ENCODE measurements around the gene KLHL7. TPM values are rescaled to one million over a fixed set of nuclear protein-coding genes. Genes with fewer than 3 reads are reported as not detected.

Gene KLHL7
- total RNA-seq, 1 donor from 2014 or later = 21.6 TPM

DNA sequence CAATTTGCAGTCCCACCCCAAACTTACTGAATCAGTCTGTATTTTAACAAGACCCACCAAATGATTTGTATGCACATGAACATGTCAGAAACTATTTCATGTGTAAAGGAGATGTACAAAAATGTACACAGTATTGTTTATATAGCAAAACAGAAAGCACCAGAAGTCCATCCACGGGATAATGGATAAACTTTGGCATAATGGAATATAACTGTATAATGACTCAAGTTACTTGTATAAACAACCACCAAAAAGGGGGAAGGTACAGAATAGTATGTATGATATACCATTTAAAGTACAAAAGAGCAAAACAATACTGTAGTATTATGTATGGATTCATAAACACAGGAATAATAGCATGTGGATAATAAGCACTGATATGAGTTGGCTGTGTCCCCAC, 98.7 kb downstream of the KLHL7 start:
- Histone ChIP-seq H3K4me1 (no peaks in the 10 kb centered on the region), H3K36me3 (peaks cover 0 to 24% of the 10 kb centered on the region in 2 donors), H3K9me3 (no peaks in the 10 kb centered on the region), H3K27ac (no peak overlapping the region), H3K4me3 (no peak overlapping the region), H3K27me3 (no peaks in the 10 kb centered on the region)
- no peak for TF ChIP-seq POLR2AphosphoS5 (IDR thresholded peaks at IDR 0.05; ENCODE audit: insufficient read depth in 1 of 2, low read depth in 1 of 2)
- TF ChIP-seq, protein P1, sequence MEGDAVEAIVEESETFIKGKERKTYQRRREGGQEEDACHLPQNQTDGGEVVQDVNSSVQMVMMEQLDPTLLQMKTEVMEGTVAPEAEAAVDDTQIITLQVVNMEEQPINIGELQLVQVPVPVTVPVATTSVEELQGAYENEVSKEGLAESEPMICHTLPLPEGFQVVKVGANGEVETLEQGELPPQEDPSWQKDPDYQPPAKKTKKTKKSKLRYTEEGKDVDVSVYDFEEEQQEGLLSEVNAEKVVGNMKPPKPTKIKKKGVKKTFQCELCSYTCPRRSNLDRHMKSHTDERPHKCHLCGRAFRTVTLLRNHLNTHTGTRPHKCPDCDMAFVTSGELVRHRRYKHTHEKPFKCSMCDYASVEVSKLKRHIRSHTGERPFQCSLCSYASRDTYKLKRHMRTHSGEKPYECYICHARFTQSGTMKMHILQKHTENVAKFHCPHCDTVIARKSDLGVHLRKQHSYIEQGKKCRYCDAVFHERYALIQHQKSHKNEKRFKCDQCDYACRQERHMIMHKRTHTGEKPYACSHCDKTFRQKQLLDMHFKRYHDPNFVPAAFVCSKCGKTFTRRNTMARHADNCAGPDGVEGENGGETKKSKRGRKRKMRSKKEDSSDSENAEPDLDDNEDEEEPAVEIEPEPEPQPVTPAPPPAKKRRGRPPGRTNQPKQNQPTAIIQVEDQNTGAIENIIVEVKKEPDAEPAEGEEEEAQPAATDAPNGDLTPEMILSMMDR (IDR thresholded peaks at IDR 0.05) = no peak
- no peak for TF ChIP-seq POLR2A (IDR thresholded peaks at IDR 0.05)
- intact Hi-C loops (cut with DNase I) = no loop called here
- no peak for DNase-seq (ENCODE audit: extremely low spot score in 2 of 2)

DNA sequence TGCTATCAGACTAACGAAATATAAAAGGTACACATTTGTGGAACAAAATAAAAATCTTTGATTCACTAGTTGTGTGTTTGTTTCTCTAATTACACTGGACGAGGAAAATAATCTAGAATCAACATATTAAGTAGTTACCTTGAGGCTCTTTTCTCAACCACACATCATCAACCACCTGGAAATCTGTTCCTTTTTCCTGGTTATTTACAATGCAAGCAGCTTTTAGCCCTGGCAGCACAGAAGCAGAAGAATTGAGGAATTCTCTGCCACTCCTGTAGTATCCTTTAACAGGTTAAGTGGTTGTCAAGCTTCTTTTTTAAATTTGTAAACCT, 100.0 kb downstream of the KLHL7 start:
- DNase-seq (ENCODE audit: extremely low spot score in 2 of 2) = no peak
- intact Hi-C loops (cut with DNase I) = no loop called here
- TF ChIP-seq POLR2AphosphoS5 (IDR thresholded peaks at IDR 0.05; ENCODE audit: insufficient read depth in 1 of 2, low read depth in 1 of 2) (no peak), POLR2A (IDR thresholded peaks at IDR 0.05) (no peak)
- TF ChIP-seq, protein P1 (IDR thresholded peaks at IDR 0.05) = no peak
- Histone ChIP-seq H3K36me3 (peaks cover 0 to 11% of the 10 kb centered on the region in 2 donors), H3K4me1 (no peaks in the 10 kb centered on the region), H3K4me3 (peak overlapping the region; percentile 31 to 51), H3K27ac (peak overlapping the region; percentile 56), H3K9me3 (no peaks in the 10 kb centered on the region), H3K27me3 (no peaks in the 10 kb centered on the region)

DNA sequence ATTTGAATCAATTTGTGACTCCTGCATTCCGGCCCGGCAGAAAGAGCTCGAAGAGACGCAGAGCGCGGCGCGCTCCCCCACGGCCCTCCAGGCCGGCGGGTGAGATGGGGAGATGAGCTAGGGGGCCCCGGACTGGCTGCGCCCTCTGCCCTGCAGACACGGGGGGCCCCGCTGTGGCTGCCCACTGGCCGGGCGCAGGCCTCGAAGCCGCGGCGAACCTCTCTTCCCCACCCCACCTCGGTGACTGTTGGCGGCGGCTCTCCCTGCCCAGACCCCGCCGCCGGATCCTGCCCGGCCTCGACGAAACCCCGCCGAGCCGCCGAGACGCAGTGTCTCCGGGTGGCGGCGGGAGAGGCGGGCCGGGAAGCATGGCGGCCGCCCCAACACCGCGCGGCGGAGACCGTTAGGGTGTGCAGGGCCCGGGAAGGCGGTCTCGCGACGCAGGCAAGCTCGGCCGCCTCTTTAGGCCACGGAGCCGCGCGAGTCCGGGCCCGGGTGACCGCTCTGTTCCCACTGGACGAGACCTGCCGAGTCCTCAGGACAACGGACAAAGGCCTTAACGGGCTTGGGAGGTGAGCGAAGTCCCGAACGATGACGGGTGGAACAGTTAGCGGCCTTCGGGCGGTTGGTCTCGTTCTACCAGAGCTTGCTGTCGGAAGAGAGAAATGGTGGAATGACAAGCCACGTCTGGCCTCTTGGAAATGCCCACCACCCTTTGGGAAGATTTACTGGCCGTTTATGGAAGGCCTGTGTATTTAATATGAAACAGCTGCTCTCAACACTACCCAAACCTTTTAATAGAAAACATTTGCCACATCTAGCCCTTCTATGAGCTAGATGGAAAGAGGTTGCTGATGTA, 100.6 kb downstream of the KLHL7 start:
- intact Hi-C loops (cut with DNase I) = no loop called here
- H3K27me3 ChIP-seq = no peaks in the 10 kb centered on the region
- peaks cover 0 to 7% of the 10 kb centered on the region in 2 donors for H3K36me3 ChIP-seq
- TF ChIP-seq, protein P1 (IDR thresholded peaks at IDR 0.05) = no peak
- TF ChIP-seq POLR2A (IDR thresholded peaks at IDR 0.05) = no peak
- TF ChIP-seq POLR2AphosphoS5 (IDR thresholded peaks at IDR 0.05; ENCODE audit: insufficient read depth in 1 of 2, low read depth in 1 of 2) = no peak
- DNase-seq (ENCODE audit: extremely low spot score in 2 of 2) = no peak
- peak overlapping the region; percentile 31 to 51 for H3K4me3 ChIP-seq
- peak overlapping the region; percentile 56 for H3K27ac ChIP-seq
- no peaks in the 10 kb centered on the region for H3K9me3 ChIP-seq
- no peaks in the 10 kb centered on the region for H3K4me1 ChIP-seq

DNA sequence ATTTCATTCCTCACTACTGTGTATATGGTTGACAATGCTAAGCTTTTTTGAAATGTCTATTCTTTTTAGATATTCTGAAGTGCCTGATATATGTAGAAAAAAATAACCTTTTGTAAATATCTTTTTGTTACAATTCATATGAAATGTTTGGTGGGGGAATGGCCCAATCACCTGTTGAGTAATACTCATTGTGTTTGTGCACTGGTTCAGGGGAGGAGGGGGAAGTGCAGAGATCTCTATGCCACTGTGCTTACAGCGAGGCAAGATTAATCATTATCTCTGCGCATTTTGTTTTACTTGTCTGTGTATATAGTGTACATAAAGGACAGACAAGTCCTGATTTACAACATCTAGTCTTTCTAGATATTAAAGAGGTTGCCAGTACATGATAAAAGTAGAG, 101.4 kb downstream of the KLHL7 start:
- intact Hi-C loops (cut with DNase I) = no loop called here
- no peak overlapping the region for H3K4me3 ChIP-seq
- TF ChIP-seq, protein P1 (IDR thresholded peaks at IDR 0.05) = no peak
- TF ChIP-seq POLR2AphosphoS5 (IDR thresholded peaks at IDR 0.05; ENCODE audit: insufficient read depth in 1 of 2, low read depth in 1 of 2) (no peak), POLR2A (IDR thresholded peaks at IDR 0.05) (no peak)
- H3K27ac ChIP-seq = no peak overlapping the region
- no peak for DNase-seq (ENCODE audit: extremely low spot score in 2 of 2)
- no peaks in the 10 kb centered on the region for H3K9me3 ChIP-seq
- no peaks in the 10 kb centered on the region for H3K27me3 ChIP-seq
- no peaks in the 10 kb centered on the region for H3K36me3 ChIP-seq
- no peaks in the 10 kb centered on the region for H3K4me1 ChIP-seq

DNA sequence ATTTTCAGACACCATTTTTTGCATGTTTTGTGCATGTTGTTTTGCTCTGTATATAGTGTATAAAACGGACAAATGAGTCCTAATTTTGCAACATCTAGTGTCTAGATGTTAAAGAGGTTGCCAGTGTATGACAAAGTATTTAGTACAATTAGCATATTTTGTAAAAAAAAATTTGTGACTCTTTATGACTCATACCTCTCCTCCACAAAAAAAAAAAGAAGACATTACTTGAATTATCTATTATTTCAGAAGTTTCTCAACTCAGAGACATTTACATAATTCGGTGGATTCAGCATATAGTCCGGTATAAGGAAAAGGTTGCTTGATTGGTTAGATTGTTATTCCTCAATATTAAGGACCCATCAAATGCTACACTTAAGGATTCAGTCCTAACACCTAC, 102.3 kb downstream of the KLHL7 start:
- Histone ChIP-seq H3K36me3 (no peaks in the 10 kb centered on the region), H3K27ac (no peak overlapping the region), H3K9me3 (no peaks in the 10 kb centered on the region), H3K4me3 (no peak overlapping the region), H3K27me3 (no peaks in the 10 kb centered on the region), H3K4me1 (no peaks in the 10 kb centered on the region)
- no peak for DNase-seq (ENCODE audit: extremely low spot score in 2 of 2)
- intact Hi-C loops (cut with DNase I) = no loop called here
- TF ChIP-seq POLR2AphosphoS5 (IDR thresholded peaks at IDR 0.05; ENCODE audit: insufficient read depth in 1 of 2, low read depth in 1 of 2) = no peak
- TF ChIP-seq, protein P1 (IDR thresholded peaks at IDR 0.05) = no peak
- no peak for TF ChIP-seq POLR2A (IDR thresholded peaks at IDR 0.05)

Data from vagina (tissue), 2 donors.